Fibroblast of mammary gland (primary cell): ENCODE measurements around the gene C9orf78.

Experiments used
- DNase-seq: peaks from one replicate; pipeline ENCODE4 v3.0.0-alpha.2; 2010; ENCODE audit warnings: low read depth
- H3K4me3 ChIP-seq: 2 replicates; pipeline ENCODE4 v1.5.1; 2011; ENCODE audit warnings: low read depth, mild to moderate bottlenecking, low read length, moderate library complexity; ENCODE audit not compliant: control insufficient read depth
- CTCF ChIP-seq: conservative IDR thresholded peaks from 2 replicates; pipeline ENCODE4 v1.5.1; 2011; ENCODE audit warnings: low read depth, low read length, inconsistent platforms; ENCODE audit not compliant: control insufficient read depth, insufficient read depth

The C9orf78 gene

GRCh38 chr9:129858167-129858962 lies 23.3 kb upstream of the C9orf78 start:
- TF ChIP-seq CTCF: no peak
- DNase-seq: no peak
- no peak overlapping the region for H3K4me3 ChIP-seq

- no peak for TF ChIP-seq CTCF
Measured at GRCh38 chr9:129857207-129857606, 22.1 kb upstream of the C9orf78 start.

DNA sequence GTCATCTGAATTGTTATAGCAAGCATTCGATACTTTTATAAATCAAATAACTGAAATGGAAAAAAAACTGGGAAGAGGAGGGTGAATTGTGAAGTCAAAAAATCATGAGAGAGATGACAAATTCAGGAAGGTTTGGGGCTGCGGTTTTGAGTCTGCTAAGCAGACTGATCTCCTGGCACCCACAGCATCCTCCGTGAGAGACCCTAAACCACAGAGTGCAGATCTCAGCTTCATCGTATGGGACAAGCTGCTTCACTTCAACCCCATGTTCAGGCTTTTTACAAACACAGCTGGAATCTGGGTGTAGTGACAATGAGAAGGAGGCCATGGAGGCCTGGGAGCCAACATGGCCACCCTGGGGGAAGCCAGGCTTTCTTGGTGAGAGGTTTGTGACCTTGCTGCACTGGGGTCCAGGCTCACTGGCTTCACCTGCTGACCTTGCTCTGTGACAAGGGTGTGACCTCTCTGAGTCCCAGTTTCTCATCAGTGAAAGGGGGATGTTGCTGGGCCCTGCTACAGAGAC lies 19.6 kb upstream of the C9orf78 start:
- no peak for TF ChIP-seq CTCF
- DNase-seq: no peak
- no peak overlapping the region for H3K4me3 ChIP-seq

More at GRCh38 chr9:129857207-129857606, 22.1 kb upstream of the C9orf78 start:
- DNase-seq: no peak
- H3K4me3 ChIP-seq: no peak overlapping the region

DNA sequence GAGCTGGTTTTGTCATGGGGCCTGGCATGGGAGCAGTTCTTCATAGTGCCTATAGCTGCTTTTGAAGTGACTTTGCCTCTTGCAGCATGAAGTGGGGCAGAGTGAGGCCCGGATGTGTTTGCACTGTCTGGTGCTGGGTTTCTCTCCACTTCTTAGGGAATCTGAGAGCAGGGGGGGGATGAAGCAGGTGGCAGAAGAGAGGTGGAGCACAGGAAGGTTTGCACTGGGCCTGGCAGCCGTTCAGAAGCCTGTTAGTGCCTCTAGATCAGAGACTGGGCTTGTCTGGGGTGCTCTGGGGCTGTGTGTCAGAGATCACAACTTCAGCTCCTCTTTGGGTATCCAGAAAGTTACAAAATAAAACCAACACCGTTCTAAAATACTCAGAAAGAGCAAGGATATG lies 18.5 kb upstream of the C9orf78 start:
- H3K4me3 ChIP-seq: no peak overlapping the region
- no peak for TF ChIP-seq CTCF
- DNase-seq: no peak

- DNase-seq: no peak
- TF ChIP-seq CTCF: no peak
- H3K4me3 ChIP-seq: no peak overlapping the region
Measured at GRCh38 chr9:129852579-129852978, 17.5 kb upstream of the C9orf78 start.

- TF ChIP-seq CTCF: no peak
- DNase-seq: no peak
- H3K4me3 ChIP-seq: no peak overlapping the region
Measured at GRCh38 chr9:129851821-129852220, 16.7 kb upstream of the C9orf78 start.
